Measurements from ENCODE around the gene XYLT1.

XYLT1 gene

DNA sequence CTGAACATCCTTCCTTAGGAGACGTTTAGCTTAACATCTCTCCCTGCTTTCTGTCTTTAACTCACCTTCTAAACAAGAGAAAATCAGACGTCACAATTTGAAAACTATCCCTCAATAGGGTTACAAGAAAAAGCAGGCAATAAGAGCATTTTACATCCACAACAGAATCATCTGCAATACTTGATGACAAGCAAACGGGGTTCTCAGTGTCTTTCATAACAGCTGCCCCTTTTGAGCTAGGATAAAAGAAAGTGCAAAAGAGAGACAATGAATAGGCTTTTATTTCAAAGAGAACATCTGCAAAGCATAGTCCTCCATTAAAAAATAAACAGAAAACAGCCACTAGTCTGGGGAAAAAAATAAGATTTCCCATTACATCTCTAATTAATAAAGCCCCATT is 13.2 kb downstream of the XYLT1 start:
- TF ChIP-seq TCF7L2 (IDR thresholded peaks at IDR 0.05; ENCODE audit: borderline replicate concordance, low read depth, low read length): no peak
- no peak for TF ChIP-seq ZBTB21 (tag by site-specific recombination; IDR thresholded peaks at IDR 0.05)
- TF ChIP-seq ZNF596 (tag by site-specific recombination; IDR thresholded peaks at IDR 0.05): no peak
- TF ChIP-seq ZNF558 (tag by site-specific recombination; IDR thresholded peaks at IDR 0.05): no peak
- TF ChIP-seq GLI4 (tag by site-specific recombination; IDR thresholded peaks at IDR 0.05): no peak
- TF ChIP-seq HOXA7 (CRISPR knock-in tag; IDR thresholded peaks at IDR 0.05; ENCODE audit: borderline replicate concordance): no peak
- no peak for TF ChIP-seq ZNF560 (tag by site-specific recombination; IDR thresholded peaks at IDR 0.05; ENCODE audit: borderline replicate concordance)
- TF ChIP-seq ZNF16 (tag by site-specific recombination; IDR thresholded peaks at IDR 0.05; ENCODE audit: low read depth): no peak
- TF ChIP-seq ZEB2 (tag by site-specific recombination; IDR thresholded peaks at IDR 0.05): no peak
- ChIA-PET POLR2A (no interaction called here), CTCF (interaction anchor here (0.7 kb wide), 2 partner anchors 10 to 157 kb away, joined by 3 read pairs; no protein-coding TSS in a partner anchor)
- no peak overlapping the region for H3K4me3 ChIP-seq (ENCODE audit: low read depth, low read length)
- H3K4me1 ChIP-seq (ENCODE audit: control insufficient read depth, insufficient read depth, low read length): no peaks in the 10 kb centered on the region
- no peaks in the 10 kb centered on the region for H3K36me3 ChIP-seq (ENCODE audit: control insufficient read depth in 2 of 2, insufficient read depth in 1 of 2, low read length in 2 of 2)
- no peaks in the 10 kb centered on the region for H3K9me3 ChIP-seq (ENCODE audit: control insufficient read depth, insufficient read depth, low read depth, low read length)
- no peak overlapping the region for H3K27ac ChIP-seq (ENCODE audit: extremely low read depth, low read depth, low read length)

DNA sequence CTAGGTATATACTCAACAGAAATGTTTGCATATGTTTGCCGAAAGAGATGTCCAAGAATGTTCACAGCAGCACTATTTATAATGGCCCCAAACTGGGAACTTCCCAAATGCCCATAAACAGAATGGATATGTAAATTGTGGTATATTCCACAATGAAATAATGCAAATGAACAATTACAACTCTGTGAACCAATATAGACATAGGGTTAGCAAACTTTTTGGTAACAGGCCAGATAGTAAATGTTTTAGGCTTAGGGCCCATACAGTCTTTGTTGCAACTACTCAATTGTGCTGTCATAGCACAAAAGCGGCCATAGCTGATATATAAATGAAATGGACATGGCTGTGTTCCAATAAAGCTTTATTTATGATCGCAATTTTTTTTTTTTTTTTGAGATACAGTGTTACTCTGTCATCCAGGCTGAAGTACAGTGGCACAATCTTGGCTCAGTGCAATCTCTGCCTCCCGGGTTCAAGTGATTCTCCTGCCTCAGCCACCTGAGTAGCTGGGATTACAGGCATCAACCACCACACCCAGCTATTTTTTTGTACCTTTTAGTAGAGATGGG is 16.5 kb downstream of the XYLT1 start:
- TF ChIP-seq ZNF423 (tag by site-specific recombination; IDR thresholded peaks at IDR 0.05): no peak
- no peak for TF ChIP-seq REPIN1 (tag by site-specific recombination; IDR thresholded peaks at IDR 0.05; ENCODE audit: low read depth)
- no peak for TF ChIP-seq ZNF610 (tag by site-specific recombination; IDR thresholded peaks at IDR 0.05; ENCODE audit: borderline replicate concordance)
- TF ChIP-seq ZNF138 (tag by site-specific recombination; IDR thresholded peaks at IDR 0.05; ENCODE audit: borderline replicate concordance): no peak
- TF ChIP-seq GLI4 (tag by site-specific recombination; IDR thresholded peaks at IDR 0.05): no peak
- no peak for TF ChIP-seq ZSCAN16 (tag by site-specific recombination; IDR thresholded peaks at IDR 0.05)
- no peak for TF ChIP-seq ZNF112 (tag by site-specific recombination; IDR thresholded peaks at IDR 0.05)
- TF ChIP-seq, protein P1, sequence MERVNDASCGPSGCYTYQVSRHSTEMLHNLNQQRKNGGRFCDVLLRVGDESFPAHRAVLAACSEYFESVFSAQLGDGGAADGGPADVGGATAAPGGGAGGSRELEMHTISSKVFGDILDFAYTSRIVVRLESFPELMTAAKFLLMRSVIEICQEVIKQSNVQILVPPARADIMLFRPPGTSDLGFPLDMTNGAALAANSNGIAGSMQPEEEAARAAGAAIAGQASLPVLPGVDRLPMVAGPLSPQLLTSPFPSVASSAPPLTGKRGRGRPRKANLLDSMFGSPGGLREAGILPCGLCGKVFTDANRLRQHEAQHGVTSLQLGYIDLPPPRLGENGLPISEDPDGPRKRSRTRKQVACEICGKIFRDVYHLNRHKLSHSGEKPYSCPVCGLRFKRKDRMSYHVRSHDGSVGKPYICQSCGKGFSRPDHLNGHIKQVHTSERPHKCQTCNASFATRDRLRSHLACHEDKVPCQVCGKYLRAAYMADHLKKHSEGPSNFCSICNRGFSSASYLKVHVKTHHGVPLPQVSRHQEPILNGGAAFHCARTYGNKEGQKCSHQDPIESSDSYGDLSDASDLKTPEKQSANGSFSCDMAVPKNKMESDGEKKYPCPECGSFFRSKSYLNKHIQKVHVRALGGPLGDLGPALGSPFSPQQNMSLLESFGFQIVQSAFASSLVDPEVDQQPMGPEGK (tag by site-specific recombination; IDR thresholded peaks at IDR 0.05): no peak
- TF ChIP-seq ZFP69B (tag by site-specific recombination; IDR thresholded peaks at IDR 0.05): no peak
- TF ChIP-seq ZNF660 (tag by site-specific recombination; IDR thresholded peaks at IDR 0.05): no peak
- TF ChIP-seq SCRT2 (tag by site-specific recombination; IDR thresholded peaks at IDR 0.05): no peak
- TF ChIP-seq ZNF629 (tag by site-specific recombination; IDR thresholded peaks at IDR 0.05): no peak
- no peak for TF ChIP-seq ZNF416 (tag by site-specific recombination; IDR thresholded peaks at IDR 0.05)
- TF ChIP-seq, protein P2, sequence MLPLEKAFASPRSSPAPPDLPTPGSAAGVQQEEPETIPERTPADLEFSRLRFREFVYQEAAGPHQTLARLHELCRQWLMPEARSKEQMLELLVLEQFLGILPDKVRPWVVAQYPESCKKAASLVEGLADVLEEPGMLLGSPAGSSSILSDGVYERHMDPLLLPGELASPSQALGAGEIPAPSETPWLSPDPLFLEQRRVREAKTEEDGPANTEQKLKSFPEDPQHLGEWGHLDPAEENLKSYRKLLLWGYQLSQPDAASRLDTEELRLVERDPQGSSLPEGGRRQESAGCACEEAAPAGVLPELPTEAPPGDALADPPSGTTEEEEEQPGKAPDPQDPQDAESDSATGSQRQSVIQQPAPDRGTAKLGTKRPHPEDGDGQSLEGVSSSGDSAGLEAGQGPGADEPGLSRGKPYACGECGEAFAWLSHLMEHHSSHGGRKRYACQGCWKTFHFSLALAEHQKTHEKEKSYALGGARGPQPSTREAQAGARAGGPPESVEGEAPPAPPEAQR (tag by site-specific recombination; IDR thresholded peaks at IDR 0.05): no peak
- TF ChIP-seq ZNF585B (tag by site-specific recombination; IDR thresholded peaks at IDR 0.05): no peak
- TF ChIP-seq GLI2 (tag by site-specific recombination; IDR thresholded peaks at IDR 0.05; ENCODE audit: borderline replicate concordance, low read depth): no peak
- TF ChIP-seq KLF16 (tag by site-specific recombination; IDR thresholded peaks at IDR 0.05): no peak
- no peak overlapping the region for H3K27ac ChIP-seq (ENCODE audit: extremely low read depth, low read depth, low read length)
- ChIA-PET CTCF (interaction anchor here (0.6 kb wide), 1 partner anchor 10 kb away, joined by 3 read pairs; no protein-coding TSS in a partner anchor), POLR2A (interaction anchor here (0.7 kb wide), 1 partner anchor 14 kb away, joined by 3 read pairs; no protein-coding TSS in a partner anchor)
- H3K4me1 ChIP-seq (ENCODE audit: control insufficient read depth, insufficient read depth, low read length): no peaks in the 10 kb centered on the region
- H3K9me3 ChIP-seq (ENCODE audit: control insufficient read depth, insufficient read depth, low read depth, low read length): no peaks in the 10 kb centered on the region
- no peak overlapping the region for H3K4me3 ChIP-seq (ENCODE audit: low read depth, low read length)
- no peaks in the 10 kb centered on the region for H3K36me3 ChIP-seq (ENCODE audit: control insufficient read depth in 2 of 2, insufficient read depth in 1 of 2, low read length in 2 of 2)

Measured in HEK293 (cell line).